Measurements from ENCODE around the gene AQP2.

AQP2 gene

GRCh38 chr12:49917788-49918173 lies 32.8 kb upstream of the AQP2 start:
- H3K36me3 ChIP-seq (ENCODE audit: insufficient read depth), result no peaks in the 10 kb centered on the region
- TF ChIP-seq, protein P1, sequence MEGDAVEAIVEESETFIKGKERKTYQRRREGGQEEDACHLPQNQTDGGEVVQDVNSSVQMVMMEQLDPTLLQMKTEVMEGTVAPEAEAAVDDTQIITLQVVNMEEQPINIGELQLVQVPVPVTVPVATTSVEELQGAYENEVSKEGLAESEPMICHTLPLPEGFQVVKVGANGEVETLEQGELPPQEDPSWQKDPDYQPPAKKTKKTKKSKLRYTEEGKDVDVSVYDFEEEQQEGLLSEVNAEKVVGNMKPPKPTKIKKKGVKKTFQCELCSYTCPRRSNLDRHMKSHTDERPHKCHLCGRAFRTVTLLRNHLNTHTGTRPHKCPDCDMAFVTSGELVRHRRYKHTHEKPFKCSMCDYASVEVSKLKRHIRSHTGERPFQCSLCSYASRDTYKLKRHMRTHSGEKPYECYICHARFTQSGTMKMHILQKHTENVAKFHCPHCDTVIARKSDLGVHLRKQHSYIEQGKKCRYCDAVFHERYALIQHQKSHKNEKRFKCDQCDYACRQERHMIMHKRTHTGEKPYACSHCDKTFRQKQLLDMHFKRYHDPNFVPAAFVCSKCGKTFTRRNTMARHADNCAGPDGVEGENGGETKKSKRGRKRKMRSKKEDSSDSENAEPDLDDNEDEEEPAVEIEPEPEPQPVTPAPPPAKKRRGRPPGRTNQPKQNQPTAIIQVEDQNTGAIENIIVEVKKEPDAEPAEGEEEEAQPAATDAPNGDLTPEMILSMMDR (conservative IDR thresholded peaks at IDR 0.05; ENCODE audit: low read depth, low read length), result no peak
- no peak overlapping the region for H3K4me2 ChIP-seq
- no peak overlapping the region for H2AFZ ChIP-seq (ENCODE audit: low read depth)
- no peaks in the 10 kb centered on the region for H3K4me1 ChIP-seq (ENCODE audit: low read depth, poor library complexity, severe bottlenecking)
- no peaks in the 10 kb centered on the region for H3K27me3 ChIP-seq (ENCODE audit: insufficient read depth, low read depth)
- H4K20me1 ChIP-seq (ENCODE audit: insufficient read depth), result no peaks in the 10 kb centered on the region
- no peak overlapping the region for H3K27ac ChIP-seq
- no peak overlapping the region for H3K9ac ChIP-seq
- no peaks in the 10 kb centered on the region for H3K79me2 ChIP-seq (ENCODE audit: insufficient read depth, low read depth)
- H3K4me3 ChIP-seq (IDR thresholded peaks at IDR 0.05; ENCODE audit: insufficient read depth, low read depth, low read length), result no peak overlapping the region

DNA sequence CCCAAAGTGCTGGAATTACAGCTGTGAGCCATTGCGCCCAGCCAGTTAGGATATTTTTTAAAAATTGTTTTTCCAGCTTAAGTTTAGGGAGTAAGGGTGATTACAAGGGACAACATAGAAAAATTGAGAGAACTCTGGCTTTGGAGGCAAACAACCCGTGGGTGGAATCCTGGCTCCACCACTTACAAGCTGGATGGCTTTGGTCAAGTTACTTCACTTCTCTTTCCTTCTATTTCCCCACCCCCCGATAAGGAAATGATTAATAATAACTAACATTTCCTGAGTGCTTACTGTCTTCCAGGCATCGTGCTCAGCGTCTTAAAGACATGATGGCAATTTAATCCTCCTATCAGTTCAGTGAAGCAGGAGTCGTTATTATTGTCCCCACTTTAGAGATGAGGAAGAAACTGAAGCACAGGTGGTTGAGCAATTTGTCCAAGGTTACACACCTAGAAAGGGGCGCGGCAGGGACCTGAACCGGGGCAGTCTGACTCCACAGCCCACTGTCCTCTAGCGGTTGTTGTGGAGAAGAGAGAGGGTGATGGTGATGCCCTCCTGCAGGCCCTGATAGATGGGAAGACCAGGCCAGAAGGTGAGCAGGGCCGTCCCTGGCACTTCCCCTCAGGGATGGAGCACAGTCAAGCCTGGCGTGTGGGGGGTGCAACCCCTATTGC lies 30.2 kb upstream of the AQP2 start:
- no peak overlapping the region for H3K27ac ChIP-seq
- no peak overlapping the region for H2AFZ ChIP-seq (ENCODE audit: low read depth)
- no peaks in the 10 kb centered on the region for H3K79me2 ChIP-seq (ENCODE audit: insufficient read depth, low read depth)
- TF ChIP-seq, protein P1 (conservative IDR thresholded peaks at IDR 0.05; ENCODE audit: low read depth, low read length), result no peak
- H3K4me2 ChIP-seq, result no peak overlapping the region
- H3K27me3 ChIP-seq (ENCODE audit: insufficient read depth, low read depth), result no peaks in the 10 kb centered on the region
- H3K36me3 ChIP-seq (ENCODE audit: insufficient read depth), result no peaks in the 10 kb centered on the region
- no peaks in the 10 kb centered on the region for H4K20me1 ChIP-seq (ENCODE audit: insufficient read depth)
- no peak overlapping the region for H3K9ac ChIP-seq
- no peaks in the 10 kb centered on the region for H3K4me1 ChIP-seq (ENCODE audit: low read depth, poor library complexity, severe bottlenecking)
- H3K4me3 ChIP-seq (IDR thresholded peaks at IDR 0.05; ENCODE audit: insufficient read depth, low read depth, low read length), result no peak overlapping the region

DNA sequence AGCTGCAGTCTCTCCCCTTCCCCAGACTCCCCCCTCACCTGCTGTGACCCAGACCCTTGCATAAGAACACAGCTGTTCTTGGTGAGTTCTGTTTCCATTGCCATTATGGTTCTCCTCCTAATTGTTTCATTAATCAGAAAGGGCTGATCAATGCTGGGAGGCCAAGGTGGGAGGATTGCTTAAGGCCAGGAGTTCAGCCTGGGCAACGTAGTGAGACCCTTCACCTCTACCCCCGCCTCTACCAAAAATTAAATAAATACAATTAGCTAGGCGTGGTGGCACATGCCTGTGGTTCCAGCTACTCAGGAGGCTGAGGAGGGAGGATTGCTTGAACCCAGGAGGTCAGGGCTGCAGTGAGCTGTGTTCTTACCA lies 29.6 kb upstream of the AQP2 start:
- H3K9ac ChIP-seq, result no peak overlapping the region
- H3K4me3 ChIP-seq (IDR thresholded peaks at IDR 0.05; ENCODE audit: insufficient read depth, low read depth, low read length), result no peak overlapping the region
- no peaks in the 10 kb centered on the region for H3K79me2 ChIP-seq (ENCODE audit: insufficient read depth, low read depth)
- no peak overlapping the region for H2AFZ ChIP-seq (ENCODE audit: low read depth)
- H3K27me3 ChIP-seq (ENCODE audit: insufficient read depth, low read depth), result no peaks in the 10 kb centered on the region
- TF ChIP-seq, protein P1 (conservative IDR thresholded peaks at IDR 0.05; ENCODE audit: low read depth, low read length), result no peak
- no peak overlapping the region for H3K4me2 ChIP-seq
- no peaks in the 10 kb centered on the region for H3K36me3 ChIP-seq (ENCODE audit: insufficient read depth)
- no peak overlapping the region for H3K27ac ChIP-seq
- no peaks in the 10 kb centered on the region for H4K20me1 ChIP-seq (ENCODE audit: insufficient read depth)
- no peaks in the 10 kb centered on the region for H3K4me1 ChIP-seq (ENCODE audit: low read depth, poor library complexity, severe bottlenecking)

DNA sequence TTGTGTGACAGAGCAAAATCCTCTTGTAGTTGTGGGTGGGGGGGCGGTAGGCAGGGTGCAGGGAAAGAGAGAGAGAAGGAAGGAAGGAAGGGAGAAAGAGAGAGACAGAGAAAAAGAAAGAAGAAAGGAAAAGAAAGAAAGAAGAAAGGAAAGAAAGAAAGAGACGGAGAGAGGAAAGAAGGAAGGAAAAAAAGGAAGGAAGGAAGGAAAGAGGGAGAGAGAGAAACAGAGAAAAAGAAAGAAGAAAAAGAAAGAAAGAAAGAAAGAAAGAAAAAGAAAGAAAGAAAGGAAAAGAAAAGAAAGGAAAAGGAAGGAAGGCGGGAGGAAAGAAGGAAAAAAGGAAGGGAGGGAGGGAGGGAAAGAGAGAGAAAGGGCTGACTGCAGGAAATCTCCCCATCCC lies 29.2 kb upstream of the AQP2 start:
- Histone ChIP-seq H3K4me3 (IDR thresholded peaks at IDR 0.05; ENCODE audit: insufficient read depth, low read depth, low read length) (no peak overlapping the region), H3K9ac (no peak overlapping the region), H3K4me1 (ENCODE audit: low read depth, poor library complexity, severe bottlenecking) (no peaks in the 10 kb centered on the region), H3K36me3 (ENCODE audit: insufficient read depth) (no peaks in the 10 kb centered on the region), H2AFZ (ENCODE audit: low read depth) (no peak overlapping the region), H3K27me3 (ENCODE audit: insufficient read depth, low read depth) (no peaks in the 10 kb centered on the region), H3K27ac (no peak overlapping the region), H4K20me1 (ENCODE audit: insufficient read depth) (no peaks in the 10 kb centered on the region), H3K4me2 (no peak overlapping the region), H3K79me2 (ENCODE audit: insufficient read depth, low read depth) (no peaks in the 10 kb centered on the region)
- TF ChIP-seq, protein P1 (conservative IDR thresholded peaks at IDR 0.05; ENCODE audit: low read depth, low read length), result no peak
